SJCRH30 (cell line): ENCODE data around the gene ANO6. TPM values are rescaled to one million over a fixed set of nuclear protein-coding genes. Genes with fewer than 3 reads are reported as not detected.

Experiments
- DNase-seq, 2 experiments: peaks; one replicate each; pipeline ENCODE4 v3.0.0-alpha.2; 2015 to 2020
- H3K27ac ChIP-seq: fragments of 250-450 bp; sonication (Bioruptor Pico); 2 replicates; pipeline ENCODE4 v1.5.1; 2020; ENCODE audit warnings: mild to moderate bottlenecking, moderate library complexity
- H3K27me3 ChIP-seq: fragments of 250-450 bp; sonication (Bioruptor Pico); 2 replicates; pipeline ENCODE4 v1.5.1; 2020; ENCODE audit warnings: mild to moderate bottlenecking, moderate library complexity
- H3K36me3 ChIP-seq: fragments of 250-450 bp; sonication (Bioruptor Pico); 2 replicates; pipeline ENCODE4 v1.5.1; 2020; ENCODE audit warnings: mild to moderate bottlenecking, moderate library complexity
- H3K4me1 ChIP-seq: fragments of 250-450 bp; sonication (Bioruptor Pico); 2 replicates; pipeline ENCODE4 v1.5.1; 2020; ENCODE audit warnings: mild to moderate bottlenecking, moderate library complexity
- H3K4me3 ChIP-seq: fragments of 250-450 bp; sonication (Bioruptor Pico); 2 replicates; pipeline ENCODE4 v1.5.1; 2020; ENCODE audit warnings: mild to moderate bottlenecking, moderate library complexity
- H3K9me3 ChIP-seq: fragments of 250-450 bp; sonication (Bioruptor Pico); replicated peaks from 2 replicates; pipeline ENCODE4 v1.5.1; 2020; ENCODE audit warnings: mild to moderate bottlenecking, moderate library complexity
- total RNA-seq: library from RNA; depleted of rRNA; stranded (reverse); fragments of >200 nt; shearing (Covaris generic); gene quantifications from 2 replicates; pipeline ENCODE4 v1.2.3, GENCODE V29; 2014

ANO6 gene
- total RNA-seq, 1 experiment from 2014 or later = 60.7 TPM

GRCh38 chr12:45200491-45201043 lies 15.3 kb upstream of the ANO6 start:
- Histone ChIP-seq H3K9me3 (no peaks in the 10 kb centered on the region), H3K27me3 (no peaks in the 10 kb centered on the region), H3K27ac (no peak overlapping the region), H3K4me3 (no peak overlapping the region), H3K4me1 (no peaks in the 10 kb centered on the region), H3K36me3 (no peaks in the 10 kb centered on the region)
- DNase-seq = no peak

GRCh38 chr12:45203767-45204166 lies 12.1 kb upstream of the ANO6 start:
- Histone ChIP-seq H3K27ac (no peak overlapping the region), H3K4me1 (no peaks in the 10 kb centered on the region), H3K27me3 (no peaks in the 10 kb centered on the region), H3K9me3 (no peaks in the 10 kb centered on the region), H3K36me3 (no peaks in the 10 kb centered on the region), H3K4me3 (no peak overlapping the region)
- no peak for DNase-seq

- Histone ChIP-seq H3K36me3 (no peaks in the 10 kb centered on the region), H3K4me3 (no peak overlapping the region), H3K4me1 (no peaks in the 10 kb centered on the region)
Measured at GRCh38 chr12:45204757-45205156, 11.1 kb upstream of the ANO6 start.

GRCh38 chr12:45205165-45205825 lies 10.6 kb upstream of the ANO6 start:
- H3K27ac ChIP-seq = no peak overlapping the region
- H3K9me3 ChIP-seq = no peaks in the 10 kb centered on the region
- no peaks in the 10 kb centered on the region for H3K4me1 ChIP-seq
- H3K27me3 ChIP-seq = no peaks in the 10 kb centered on the region
- H3K36me3 ChIP-seq = no peaks in the 10 kb centered on the region
- no peak for DNase-seq
- H3K4me3 ChIP-seq = no peak overlapping the region

More at GRCh38 chr12:45204757-45205156, 11.1 kb upstream of the ANO6 start:
- Histone ChIP-seq H3K27ac (no peak overlapping the region), H3K27me3 (no peaks in the 10 kb centered on the region), H3K9me3 (no peaks in the 10 kb centered on the region)
- no peak for DNase-seq

- Histone ChIP-seq H3K36me3 (no peaks in the 10 kb centered on the region), H3K9me3 (no peaks in the 10 kb centered on the region), H3K4me3 (no peak overlapping the region), H3K27me3 (no peaks in the 10 kb centered on the region), H3K4me1 (no peaks in the 10 kb centered on the region), H3K27ac (no peak overlapping the region)
- DNase-seq = no peak
Measured at GRCh38 chr12:45208604-45209487, 7.0 kb upstream of the ANO6 start.

GRCh38 chr12:45209784-45210183 lies 6.1 kb upstream of the ANO6 start:
- Histone ChIP-seq H3K27me3 (no peaks in the 10 kb centered on the region), H3K9me3 (no peaks in the 10 kb centered on the region), H3K36me3 (no peaks in the 10 kb centered on the region), H3K4me1 (peaks cover 3% of the 10 kb centered on the region; the same call in 1 of the 2 replicates), H3K27ac (no peak overlapping the region), H3K4me3 (no peak overlapping the region)
- DNase-seq = no peak

- Histone ChIP-seq H3K9me3 (no peaks in the 10 kb centered on the region), H3K4me3 (no peak overlapping the region), H3K27me3 (no peaks in the 10 kb centered on the region), H3K36me3 (no peaks in the 10 kb centered on the region), H3K4me1 (peaks cover 3% of the 10 kb centered on the region; the same call in 1 of the 2 replicates), H3K27ac (no peak overlapping the region)
- DNase-seq = no peak
Measured at GRCh38 chr12:45212064-45212463, 3.8 kb upstream of the ANO6 start.

GRCh38 chr12:45213107-45213506 lies 2.8 kb upstream of the ANO6 start:
- no peak for DNase-seq
- Histone ChIP-seq H3K9me3 (no peaks in the 10 kb centered on the region), H3K27me3 (no peaks in the 10 kb centered on the region), H3K36me3 (no peaks in the 10 kb centered on the region), H3K27ac (no peak overlapping the region), H3K4me3 (no peak overlapping the region), H3K4me1 (peaks cover 3% of the 10 kb centered on the region; the same call in 1 of the 2 replicates)

GRCh38 chr12:45214071-45214470 lies 1.8 kb upstream of the ANO6 start:
- Histone ChIP-seq H3K27ac (no peak overlapping the region), H3K4me1 (peaks cover 3% of the 10 kb centered on the region; the same call in 1 of the 2 replicates), H3K4me3 (no peak overlapping the region; the same call in 1 of the 2 replicates), H3K9me3 (no peaks in the 10 kb centered on the region), H3K27me3 (no peaks in the 10 kb centered on the region), H3K36me3 (no peaks in the 10 kb centered on the region)
- no peak for DNase-seq

- Histone ChIP-seq H3K4me3 (peak overlapping the region; percentile 88), H3K9me3 (no peaks in the 10 kb centered on the region), H3K27ac (peak overlapping the region; percentile 84), H3K27me3 (no peaks in the 10 kb centered on the region), H3K36me3 (no peaks in the 10 kb centered on the region), H3K4me1 (peaks cover 3% of the 10 kb centered on the region; the same call in 1 of the 2 replicates)
- DNase-seq = peak in 1 of 2 experiments; percentile 41
Measured at GRCh38 chr12:45214749-45215418, 1.0 kb upstream of the ANO6 start.

- peak; percentile 76 to 80 for DNase-seq
- Histone ChIP-seq H3K27ac (peak overlapping the region; percentile 84), H3K36me3 (no peaks in the 10 kb centered on the region), H3K4me1 (peaks cover 3% of the 10 kb centered on the region; the same call in 1 of the 2 replicates), H3K27me3 (no peaks in the 10 kb centered on the region), H3K4me3 (peak overlapping the region; percentile 88), H3K9me3 (no peaks in the 10 kb centered on the region)
Measured at GRCh38 chr12:45216230-45216982, 511 bp downstream of the ANO6 start.

GRCh38 chr12:45216983-45217485 lies 1.1 kb downstream of the ANO6 start:
- peak overlapping the region; percentile 84 for H3K27ac ChIP-seq
- peak overlapping the region; percentile 88 for H3K4me3 ChIP-seq
- H3K4me1 ChIP-seq = peaks cover 3% of the 10 kb centered on the region; the same call in 1 of the 2 replicates
- DNase-seq = no peak
- H3K27me3 ChIP-seq = no peaks in the 10 kb centered on the region
- no peaks in the 10 kb centered on the region for H3K36me3 ChIP-seq
- no peaks in the 10 kb centered on the region for H3K9me3 ChIP-seq

GRCh38 chr12:45217846-45218245 lies 2.0 kb downstream of the ANO6 start:
- no peaks in the 10 kb centered on the region for H3K27me3 ChIP-seq
- peak overlapping the region; percentile 88 for H3K4me3 ChIP-seq
- H3K36me3 ChIP-seq = no peaks in the 10 kb centered on the region
- H3K4me1 ChIP-seq = peaks cover 3% of the 10 kb centered on the region; the same call in 1 of the 2 replicates
- DNase-seq = no peak
- no peaks in the 10 kb centered on the region for H3K9me3 ChIP-seq
- H3K27ac ChIP-seq = peak overlapping the region; percentile 84; the same call in 1 of the 2 replicates

GRCh38 chr12:45219621-45220020 lies 3.7 kb downstream of the ANO6 start:
- Histone ChIP-seq H3K36me3 (no peaks in the 10 kb centered on the region), H3K27ac (no peak overlapping the region), H3K9me3 (no peaks in the 10 kb centered on the region), H3K4me3 (no peak overlapping the region), H3K27me3 (no peaks in the 10 kb centered on the region), H3K4me1 (no peaks in the 10 kb centered on the region)
- no peak for DNase-seq
